ENCODE measurements around the gene RXRG.

The RXRG gene

DNA sequence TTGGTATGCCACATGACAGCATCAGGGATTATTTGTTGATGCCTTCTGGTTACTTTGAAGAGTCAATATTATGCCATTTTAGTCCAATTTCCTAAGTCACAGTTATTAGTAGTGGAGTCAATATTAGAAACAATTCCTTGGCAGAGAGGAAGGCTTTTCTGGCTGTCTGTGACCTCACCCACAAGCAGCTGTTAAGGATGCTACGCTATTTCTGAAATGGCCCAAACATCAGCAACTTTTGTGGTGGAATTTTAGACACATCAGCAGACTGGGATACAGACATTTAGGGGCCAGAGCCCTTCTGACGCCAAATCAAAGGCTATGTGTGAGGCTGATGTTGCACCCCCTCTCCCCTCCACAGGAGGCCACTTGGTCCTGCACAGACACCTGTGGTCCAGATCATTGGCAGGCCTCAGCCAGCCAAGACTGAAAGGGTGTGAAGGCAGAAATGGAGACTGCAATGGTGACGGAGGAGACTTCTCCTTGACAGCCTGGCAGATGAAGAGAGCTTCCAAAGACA is 9.2 kb upstream of the RXRG start:
- Histone ChIP-seq H3K9ac (ENCODE audit: low read length) (no peak overlapping the region), H3K9me3 (replicated peaks; ENCODE audit: insufficient read depth, low read length) (no peaks in the 10 kb centered on the region), H2AFZ (ENCODE audit: low read length) (no peak overlapping the region), H3K4me2 (ENCODE audit: low read depth, low read length) (no peak overlapping the region), H3F3A (ENCODE audit: insufficient read depth, low read length) (no peaks in the 10 kb centered on the region), H3K79me2 (ENCODE audit: low read length) (no peaks in the 10 kb centered on the region), H3K4me1 (ENCODE audit: low read length) (no peaks in the 10 kb centered on the region), H3K36me3 (replicated peaks; ENCODE audit: insufficient read depth, low read length) (no peaks in the 10 kb centered on the region), H3K27me3 (replicated peaks; ENCODE audit: insufficient read depth, low read length) (no peaks in the 10 kb centered on the region), H4K20me1 (ENCODE audit: insufficient read depth, low read length) (no peaks in the 10 kb centered on the region), H3K9me2 (replicated peaks; ENCODE audit: insufficient read depth, low read length) (no peaks in the 10 kb centered on the region), H3K27ac (ENCODE audit: low read length) (no peak overlapping the region), H3K4me3 (ENCODE audit: low read length) (no peak overlapping the region)
- no peak for DNase-seq
- TF ChIP-seq EZH2phosphoT487 (IDR thresholded peaks at IDR 0.05; ENCODE audit: low read length): no peak
- no peak for TF ChIP-seq EZH2 (optimal IDR thresholded peaks at IDR 0.05; ENCODE audit: low read depth, low read length)
- TF ChIP-seq, protein P1, sequence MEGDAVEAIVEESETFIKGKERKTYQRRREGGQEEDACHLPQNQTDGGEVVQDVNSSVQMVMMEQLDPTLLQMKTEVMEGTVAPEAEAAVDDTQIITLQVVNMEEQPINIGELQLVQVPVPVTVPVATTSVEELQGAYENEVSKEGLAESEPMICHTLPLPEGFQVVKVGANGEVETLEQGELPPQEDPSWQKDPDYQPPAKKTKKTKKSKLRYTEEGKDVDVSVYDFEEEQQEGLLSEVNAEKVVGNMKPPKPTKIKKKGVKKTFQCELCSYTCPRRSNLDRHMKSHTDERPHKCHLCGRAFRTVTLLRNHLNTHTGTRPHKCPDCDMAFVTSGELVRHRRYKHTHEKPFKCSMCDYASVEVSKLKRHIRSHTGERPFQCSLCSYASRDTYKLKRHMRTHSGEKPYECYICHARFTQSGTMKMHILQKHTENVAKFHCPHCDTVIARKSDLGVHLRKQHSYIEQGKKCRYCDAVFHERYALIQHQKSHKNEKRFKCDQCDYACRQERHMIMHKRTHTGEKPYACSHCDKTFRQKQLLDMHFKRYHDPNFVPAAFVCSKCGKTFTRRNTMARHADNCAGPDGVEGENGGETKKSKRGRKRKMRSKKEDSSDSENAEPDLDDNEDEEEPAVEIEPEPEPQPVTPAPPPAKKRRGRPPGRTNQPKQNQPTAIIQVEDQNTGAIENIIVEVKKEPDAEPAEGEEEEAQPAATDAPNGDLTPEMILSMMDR (IDR thresholded peaks at IDR 0.05; ENCODE audit: low read length): no peak

GRCh38 chr1:165452336-165453130 is 7.6 kb upstream of the RXRG start:
- no peaks in the 10 kb centered on the region for H3K9me3 ChIP-seq (replicated peaks; ENCODE audit: insufficient read depth, low read length)
- no peaks in the 10 kb centered on the region for H4K20me1 ChIP-seq (ENCODE audit: insufficient read depth, low read length)
- no peaks in the 10 kb centered on the region for H3K4me1 ChIP-seq (ENCODE audit: low read length)
- no peak for DNase-seq
- H3K36me3 ChIP-seq (replicated peaks; ENCODE audit: insufficient read depth, low read length): no peaks in the 10 kb centered on the region
- no peaks in the 10 kb centered on the region for H3K79me2 ChIP-seq (ENCODE audit: low read length)
- H2AFZ ChIP-seq (ENCODE audit: low read length): no peak overlapping the region
- no peak overlapping the region for H3K9ac ChIP-seq (ENCODE audit: low read length)
- no peaks in the 10 kb centered on the region for H3F3A ChIP-seq (ENCODE audit: insufficient read depth, low read length)
- no peak overlapping the region for H3K27ac ChIP-seq (ENCODE audit: low read length)
- no peaks in the 10 kb centered on the region for H3K9me2 ChIP-seq (replicated peaks; ENCODE audit: insufficient read depth, low read length)
- no peak overlapping the region for H3K4me3 ChIP-seq (ENCODE audit: low read length)
- TF ChIP-seq, protein P1 (IDR thresholded peaks at IDR 0.05; ENCODE audit: low read length): no peak
- TF ChIP-seq EZH2phosphoT487 (IDR thresholded peaks at IDR 0.05; ENCODE audit: low read length) (no peak), EZH2 (optimal IDR thresholded peaks at IDR 0.05; ENCODE audit: low read depth, low read length) (no peak)
- H3K4me2 ChIP-seq (ENCODE audit: low read depth, low read length): no peak overlapping the region
- no peaks in the 10 kb centered on the region for H3K27me3 ChIP-seq (replicated peaks; ENCODE audit: insufficient read depth, low read length)

- H2AFZ ChIP-seq (ENCODE audit: low read length): no peak overlapping the region
- H3K27me3 ChIP-seq (replicated peaks; ENCODE audit: insufficient read depth, low read length): no peaks in the 10 kb centered on the region
- TF ChIP-seq EZH2 (optimal IDR thresholded peaks at IDR 0.05; ENCODE audit: low read depth, low read length) (no peak), EZH2phosphoT487 (IDR thresholded peaks at IDR 0.05; ENCODE audit: low read length) (no peak)
- no peak overlapping the region for H3K27ac ChIP-seq (ENCODE audit: low read length)
- no peaks in the 10 kb centered on the region for H3K9me3 ChIP-seq (replicated peaks; ENCODE audit: insufficient read depth, low read length)
- H3K4me1 ChIP-seq (ENCODE audit: low read length): no peaks in the 10 kb centered on the region
- no peaks in the 10 kb centered on the region for H3K36me3 ChIP-seq (replicated peaks; ENCODE audit: insufficient read depth, low read length)
- no peaks in the 10 kb centered on the region for H3F3A ChIP-seq (ENCODE audit: insufficient read depth, low read length)
- no peak for DNase-seq
- H4K20me1 ChIP-seq (ENCODE audit: insufficient read depth, low read length): no peaks in the 10 kb centered on the region
- no peak overlapping the region for H3K9ac ChIP-seq (ENCODE audit: low read length)
- H3K4me3 ChIP-seq (ENCODE audit: low read length): no peak overlapping the region
- no peaks in the 10 kb centered on the region for H3K79me2 ChIP-seq (ENCODE audit: low read length)
- no peaks in the 10 kb centered on the region for H3K9me2 ChIP-seq (replicated peaks; ENCODE audit: insufficient read depth, low read length)
- no peak overlapping the region for H3K4me2 ChIP-seq (ENCODE audit: low read depth, low read length)
These were observed 6.8 kb upstream of the RXRG start for GRCh38 chr1:165451691-165452090.

- DNase-seq: no peak
- Histone ChIP-seq H4K20me1 (ENCODE audit: insufficient read depth, low read length) (no peaks in the 10 kb centered on the region), H3K9ac (ENCODE audit: low read length) (no peak overlapping the region), H3K9me3 (replicated peaks; ENCODE audit: insufficient read depth, low read length) (no peaks in the 10 kb centered on the region), H3K79me2 (ENCODE audit: low read length) (no peaks in the 10 kb centered on the region), H3F3A (ENCODE audit: insufficient read depth, low read length) (no peaks in the 10 kb centered on the region), H3K36me3 (replicated peaks; ENCODE audit: insufficient read depth, low read length) (no peaks in the 10 kb centered on the region), H2AFZ (ENCODE audit: low read length) (no peak overlapping the region), H3K27me3 (replicated peaks; ENCODE audit: insufficient read depth, low read length) (no peaks in the 10 kb centered on the region), H3K4me3 (ENCODE audit: low read length) (no peak overlapping the region), H3K4me2 (ENCODE audit: low read depth, low read length) (no peak overlapping the region), H3K4me1 (ENCODE audit: low read length) (no peaks in the 10 kb centered on the region), H3K27ac (ENCODE audit: low read length) (no peak overlapping the region), H3K9me2 (replicated peaks; ENCODE audit: insufficient read depth, low read length) (no peaks in the 10 kb centered on the region)
- TF ChIP-seq EZH2 (optimal IDR thresholded peaks at IDR 0.05; ENCODE audit: low read depth, low read length): no peak
- TF ChIP-seq, protein P1 (IDR thresholded peaks at IDR 0.05; ENCODE audit: low read length): no peak
- TF ChIP-seq EZH2phosphoT487 (IDR thresholded peaks at IDR 0.05; ENCODE audit: low read length): no peak
These were observed 4.2 kb upstream of the RXRG start for GRCh38 chr1:165449131-165449530.
